Natural killer cell (primary cell): ENCODE measurements around the gene MME. TPM values are rescaled to one million over a fixed set of nuclear protein-coding genes. Genes with fewer than 3 reads are reported as not detected.

Experiments
- ATAC-seq, 3 donors: fragments of 150-1000 bp in 2 of 3; fragments of 200-7000 bp in 1 of 3; cut with Tn5 transposase; 1 replicate in 1 of 3; 2 replicates in 2 of 3; pipeline ENCODE4 v1.10.0; 2021; ENCODE audit warnings: mild to moderate bottlenecking in 2 of 3, moderate library complexity in 2 of 3
- DNase-seq, 2 donors: peaks; one replicate each; pipeline versions ENCODE4 v3.0.0 to v3.0.0-alpha.2; 2013 to 2021; ENCODE audit warnings: mixed read lengths in 1 of 2
- H3K27ac ChIP-seq: one replicate; pipeline ENCODE4 v1.5.1; 2013; ENCODE audit warnings: mild to moderate bottlenecking, low read length
- H3K27me3 ChIP-seq: one replicate; pipeline ENCODE4 v1.6.1; 2013; ENCODE audit warnings: low read length; ENCODE audit not compliant: control insufficient read depth, insufficient read depth
- H3K36me3 ChIP-seq: one replicate; pipeline ENCODE4 v1.6.1; 2013; ENCODE audit warnings: low read length; ENCODE audit not compliant: control insufficient read depth, insufficient read depth
- H3K4me1 ChIP-seq: one replicate; pipeline ENCODE4 v1.6.1; 2013; ENCODE audit warnings: low read length; ENCODE audit not compliant: control insufficient read depth, insufficient read depth
- H3K4me3 ChIP-seq: one replicate; pipeline ENCODE4 v1.5.1; 2013; ENCODE audit warnings: low read length
- H3K9me3 ChIP-seq: one replicate; pipeline ENCODE4 v1.6.1; 2013; ENCODE audit warnings: low read length; ENCODE audit not compliant: control insufficient read depth, insufficient read depth
- H3K27ac Mint-ChIP-seq, 2 donors: one replicate each; pipeline ENCODE4 v1.8.0; 2022; ENCODE audit warnings: mild to moderate bottlenecking in 2 of 2, mixed read lengths in 2 of 2, moderate library complexity in 1 of 2
- H3K27me3 Mint-ChIP-seq, 2 donors: one replicate each; pipeline ENCODE4 v1.8.0; 2022; ENCODE audit warnings: low read depth in 2 of 2, mixed read lengths in 2 of 2
- H3K36me3 Mint-ChIP-seq: one replicate; pipeline ENCODE4 v1.8.0; 2022; ENCODE audit warnings: mixed read lengths
- H3K4me1 Mint-ChIP-seq, 2 donors: one replicate each; pipeline ENCODE4 v1.8.0; 2022; ENCODE audit warnings: mixed read lengths in 2 of 2
- H3K4me3 Mint-ChIP-seq: one replicate; pipeline ENCODE4 v1.8.0; 2022; ENCODE audit warnings: mild to moderate bottlenecking, moderate library complexity, mixed read lengths
- H3K9me3 Mint-ChIP-seq, 2 donors: one replicate each; pipeline ENCODE4 v1.8.0; 2022; ENCODE audit warnings: mixed read lengths in 2 of 2
- whole genome bisulfite sequencing: methylation state at CpG from one replicate; pipeline ENCODE4 v1.1.7; 2013; ENCODE audit warnings: missing lambda C conversion rate; ENCODE audit not compliant: insufficient coverage; 5-methylcytosine and 5-hydroxymethylcytosine counted together
- intact Hi-C: fragments of 100-400 bp; cut with micrococcal nuclease; formaldehyde crosslinking; loops from one replicate; pipeline ENCODE4 v1.14.2; 2022
- total RNA-seq, 4 donors: library from RNA; stranded (reverse); fragments of 120-200 nt in 1 of 4; gene quantifications; one replicate each; pipeline versions ENCODE4 v1.2.3 to v1.2.4, GENCODE V29; 2013 to 2022
- TF ChIP-seq, protein P1 (sequence below): fragments of 200-600 bp; IDR thresholded peaks from one replicate; pipeline ENCODE4 v1.8.0; 2022; ENCODE audit warnings: antibody characterized with exemption

The MME gene
- total RNA-seq, 3 donors from 2014 or later (not counting 1 experiment from before 2014, with no cell fraction given) = 0.16 to 6.1 TPM; not detected in 1

DNA sequence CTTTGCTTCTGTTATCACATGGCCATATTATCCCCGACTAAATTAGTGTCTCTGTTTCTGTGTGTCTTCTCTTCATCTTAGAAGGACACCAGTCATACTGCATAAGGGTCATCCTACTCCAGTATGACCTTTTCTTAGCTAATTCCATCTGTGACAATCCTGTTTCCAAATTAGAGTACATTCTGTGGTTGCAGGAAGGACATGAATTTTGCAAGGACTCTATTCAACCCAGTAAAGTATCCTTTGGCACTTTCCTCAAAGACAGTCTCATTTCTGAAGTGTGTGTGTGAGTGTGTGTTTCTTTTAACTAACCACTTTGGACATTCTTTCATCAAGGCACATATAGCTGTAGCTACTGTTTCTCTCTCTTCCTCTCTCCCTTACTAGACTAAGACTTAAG lies 15.2 kb upstream of the MME start:
- Mint-ChIP-seq H3K4me1 (no peaks in the 10 kb centered on the region), H3K27ac (no peak overlapping the region), H3K4me3 (no peak overlapping the region), H3K36me3 (no peaks in the 10 kb centered on the region), H3K9me3 (peaks cover 0 to 3% of the 10 kb centered on the region in 2 donors), H3K27me3 (no peaks in the 10 kb centered on the region)
- TF ChIP-seq, protein P1, sequence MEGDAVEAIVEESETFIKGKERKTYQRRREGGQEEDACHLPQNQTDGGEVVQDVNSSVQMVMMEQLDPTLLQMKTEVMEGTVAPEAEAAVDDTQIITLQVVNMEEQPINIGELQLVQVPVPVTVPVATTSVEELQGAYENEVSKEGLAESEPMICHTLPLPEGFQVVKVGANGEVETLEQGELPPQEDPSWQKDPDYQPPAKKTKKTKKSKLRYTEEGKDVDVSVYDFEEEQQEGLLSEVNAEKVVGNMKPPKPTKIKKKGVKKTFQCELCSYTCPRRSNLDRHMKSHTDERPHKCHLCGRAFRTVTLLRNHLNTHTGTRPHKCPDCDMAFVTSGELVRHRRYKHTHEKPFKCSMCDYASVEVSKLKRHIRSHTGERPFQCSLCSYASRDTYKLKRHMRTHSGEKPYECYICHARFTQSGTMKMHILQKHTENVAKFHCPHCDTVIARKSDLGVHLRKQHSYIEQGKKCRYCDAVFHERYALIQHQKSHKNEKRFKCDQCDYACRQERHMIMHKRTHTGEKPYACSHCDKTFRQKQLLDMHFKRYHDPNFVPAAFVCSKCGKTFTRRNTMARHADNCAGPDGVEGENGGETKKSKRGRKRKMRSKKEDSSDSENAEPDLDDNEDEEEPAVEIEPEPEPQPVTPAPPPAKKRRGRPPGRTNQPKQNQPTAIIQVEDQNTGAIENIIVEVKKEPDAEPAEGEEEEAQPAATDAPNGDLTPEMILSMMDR = no peak
- Histone ChIP-seq H3K9me3 (no peaks in the 10 kb centered on the region), H3K27ac (no peak overlapping the region), H3K4me1 (no peaks in the 10 kb centered on the region), H3K4me3 (no peak overlapping the region), H3K36me3 (no peaks in the 10 kb centered on the region), H3K27me3 (no peaks in the 10 kb centered on the region)
- intact Hi-C loops = no loop called here
- DNase-seq = no peak
- no peak for ATAC-seq
- 73% methylated on average over 1 of the region's 1 CpG for WGBS

DNA sequence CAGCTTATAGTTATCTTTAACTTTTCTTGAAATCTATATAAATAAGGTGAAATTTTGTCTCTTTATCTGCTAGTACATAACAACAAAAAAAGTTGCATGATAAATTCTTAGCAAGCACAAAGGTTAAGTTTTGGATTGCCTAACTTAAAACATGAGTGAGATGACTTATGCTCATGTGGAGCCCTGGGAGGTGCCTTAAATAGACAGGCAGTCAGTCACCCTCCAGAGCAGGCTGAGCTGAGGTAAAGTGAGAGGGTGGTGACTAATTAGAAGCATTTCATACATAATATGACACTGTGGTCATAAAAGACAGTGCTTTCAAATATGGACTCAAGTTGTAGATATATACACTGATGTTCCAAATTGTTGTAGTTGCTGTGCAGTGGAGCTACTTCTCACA lies 14.6 kb upstream of the MME start:
- Mint-ChIP-seq H3K27me3 (no peaks in the 10 kb centered on the region), H3K9me3 (peaks cover 0 to 3% of the 10 kb centered on the region in 2 donors), H3K36me3 (no peaks in the 10 kb centered on the region), H3K27ac (no peak overlapping the region), H3K4me1 (no peaks in the 10 kb centered on the region), H3K4me3 (no peak overlapping the region)
- DNase-seq (no peak), ATAC-seq (no peak)
- no peaks in the 10 kb centered on the region for H3K9me3 ChIP-seq
- no peak overlapping the region for H3K27ac ChIP-seq
- H3K27me3 ChIP-seq = no peaks in the 10 kb centered on the region
- TF ChIP-seq, protein P1 = no peak
- intact Hi-C loops = no loop called here
- no peaks in the 10 kb centered on the region for H3K36me3 ChIP-seq
- H3K4me3 ChIP-seq = no peak overlapping the region
- H3K4me1 ChIP-seq = no peaks in the 10 kb centered on the region

DNA sequence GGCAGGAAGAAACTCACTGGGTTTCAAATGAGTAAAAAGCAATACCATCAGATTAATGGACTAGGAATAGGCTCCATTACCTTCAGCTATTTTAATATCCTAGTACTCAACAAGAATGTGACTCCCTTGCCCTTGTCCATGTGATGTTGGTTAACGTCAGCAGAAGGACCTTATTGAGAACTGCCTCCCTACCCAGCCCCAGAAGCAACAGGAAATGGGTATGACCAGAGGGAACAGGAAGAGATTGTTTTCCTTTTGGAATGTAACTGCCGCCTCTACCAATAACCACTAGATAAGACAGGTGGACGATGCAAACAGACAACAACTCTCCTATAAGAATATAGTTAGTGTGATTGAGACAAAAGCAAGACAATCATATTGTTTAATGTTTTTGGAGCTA lies 10.4 kb upstream of the MME start:
- H3K4me1 ChIP-seq = no peaks in the 10 kb centered on the region
- TF ChIP-seq, protein P1 = no peak
- H3K36me3 ChIP-seq = no peaks in the 10 kb centered on the region
- H3K4me3 Mint-ChIP-seq = no peak overlapping the region
- no peak overlapping the region for H3K27ac ChIP-seq
- H3K36me3 Mint-ChIP-seq = no peaks in the 10 kb centered on the region
- H3K4me1 Mint-ChIP-seq = no peaks in the 10 kb centered on the region
- ATAC-seq (no peak), DNase-seq (no peak)
- no peaks in the 10 kb centered on the region for H3K27me3 Mint-ChIP-seq
- peaks cover 5 to 8% of the 10 kb centered on the region in 2 donors for H3K9me3 Mint-ChIP-seq
- intact Hi-C loops = no loop called here
- H3K27ac Mint-ChIP-seq = no peak overlapping the region
- H3K27me3 ChIP-seq = no peaks in the 10 kb centered on the region
- no peaks in the 10 kb centered on the region for H3K9me3 ChIP-seq
- H3K4me3 ChIP-seq = no peak overlapping the region
- no CpG with 5 or more reads among the region's 3 CpGs for WGBS

DNA sequence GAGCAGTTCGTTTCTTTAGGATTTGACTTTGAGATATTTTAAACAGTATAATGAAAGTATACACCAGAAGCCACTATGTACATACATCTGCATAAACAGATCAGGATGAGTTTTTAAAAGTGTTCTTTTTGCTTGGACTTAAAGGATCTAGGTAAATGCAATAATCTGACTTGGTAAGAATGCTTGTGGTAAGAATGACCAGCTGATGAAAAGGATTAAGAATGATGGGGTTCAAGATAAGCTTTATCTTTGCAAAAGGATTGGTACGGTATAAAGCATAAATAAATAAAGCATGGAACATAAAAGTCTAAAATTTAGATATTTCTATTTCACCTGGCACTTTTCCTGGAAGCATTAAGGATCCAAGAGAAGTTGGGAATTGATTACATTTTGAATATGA lies 9.8 kb upstream of the MME start:
- H3K9me3 ChIP-seq = no peaks in the 10 kb centered on the region
- H3K27me3 ChIP-seq = no peaks in the 10 kb centered on the region
- no peak overlapping the region for H3K27ac Mint-ChIP-seq
- peaks cover under 1% of the 10 kb centered on the region for H3K36me3 Mint-ChIP-seq
- DNase-seq (no peak), ATAC-seq (no peak)
- H3K27ac ChIP-seq = no peak overlapping the region
- H3K4me3 Mint-ChIP-seq = no peak overlapping the region
- no peaks in the 10 kb centered on the region for H3K4me1 Mint-ChIP-seq
- H3K36me3 ChIP-seq = no peaks in the 10 kb centered on the region
- no CpG with 5 or more reads among the region's 2 CpGs for WGBS
- TF ChIP-seq, protein P1 = no peak
- no peaks in the 10 kb centered on the region for H3K4me1 ChIP-seq
- intact Hi-C loops = no loop called here
- peaks cover 6 to 8% of the 10 kb centered on the region in 2 donors for H3K9me3 Mint-ChIP-seq
- no peaks in the 10 kb centered on the region for H3K27me3 Mint-ChIP-seq
- H3K4me3 ChIP-seq = no peak overlapping the region
